ENCODE measurements around the gene DPM1.

DPM1 gene

DNA sequence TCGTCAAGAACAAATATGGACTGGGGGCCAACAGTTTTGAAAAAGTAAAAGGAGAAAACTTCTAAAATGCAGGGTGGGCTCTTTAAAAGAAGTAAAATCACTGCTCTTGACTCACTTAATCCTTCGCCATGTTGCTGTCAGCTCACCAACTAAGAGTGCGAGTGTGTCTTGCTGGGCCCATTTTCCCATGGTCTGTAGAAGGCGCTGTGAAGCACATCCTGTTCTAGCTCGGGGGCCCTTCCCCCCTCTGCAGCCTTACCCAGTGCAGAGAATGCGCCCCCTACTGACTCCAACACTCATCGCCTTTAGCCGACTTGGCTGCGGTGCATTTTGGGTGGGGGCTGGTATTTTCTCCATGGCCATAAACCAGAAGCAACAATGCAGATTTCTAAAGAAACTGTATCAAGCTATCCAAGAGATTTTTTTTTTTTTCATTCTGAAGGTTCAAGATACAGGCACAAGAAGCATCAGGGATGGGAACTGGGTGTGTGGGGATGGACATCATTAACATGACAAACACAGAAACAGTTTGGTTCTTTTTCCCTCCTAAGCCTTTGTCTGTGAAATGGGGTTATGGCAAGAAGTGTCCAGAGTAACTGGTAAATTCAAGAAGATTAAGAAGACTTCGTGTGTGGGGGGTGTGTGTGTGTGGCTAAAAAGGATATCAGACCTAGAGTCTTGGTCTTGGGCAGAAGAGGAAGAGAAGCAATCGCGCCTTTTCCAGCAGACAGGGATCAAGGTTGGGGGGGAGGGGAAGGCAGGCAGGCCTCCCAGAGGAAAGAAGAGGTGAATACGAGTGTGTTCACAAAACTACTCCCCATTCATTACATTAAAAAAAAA is 28.8 kb downstream of the DPM1 start:
- peak; percentile 97 for DNase-seq

DNA sequence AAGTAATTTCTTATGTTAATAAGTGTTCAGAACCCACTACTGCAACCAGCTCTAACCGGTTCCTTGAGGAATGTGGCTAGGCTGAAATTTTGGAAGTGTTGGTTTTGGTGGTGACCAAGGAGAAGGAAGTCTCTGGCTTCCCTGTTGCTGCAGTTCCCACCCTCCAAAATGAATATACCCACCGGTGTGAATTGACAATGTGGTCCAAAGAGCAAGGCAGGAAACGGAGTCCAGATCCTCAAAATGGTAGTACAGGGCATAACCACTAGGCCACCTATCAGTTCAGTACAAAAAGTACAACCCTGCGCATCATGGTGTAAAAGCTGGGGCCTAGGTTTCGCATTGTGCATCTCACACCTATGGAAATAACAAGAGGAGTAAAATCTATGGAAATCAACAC is 29.9 kb downstream of the DPM1 start:
- DNase-seq: no peak

DNA sequence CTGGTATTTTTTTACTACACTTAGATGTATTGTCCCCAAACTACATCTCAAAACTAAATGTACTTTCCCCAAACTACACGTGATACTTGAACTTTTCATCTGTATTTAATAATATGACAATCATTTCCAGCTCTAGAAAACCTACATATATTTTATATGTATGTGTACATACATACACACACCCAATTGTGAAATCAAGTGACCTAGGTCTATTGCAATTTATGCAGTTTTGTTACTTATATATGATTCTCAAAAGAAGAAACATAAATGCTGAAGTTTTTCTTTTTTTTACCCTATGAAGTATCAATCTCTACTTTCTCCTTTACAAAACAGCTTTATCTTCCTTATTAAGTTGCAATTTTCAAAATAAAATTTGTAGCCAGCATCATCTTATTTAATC is 31.8 kb downstream of the DPM1 start:
- DNase-seq: no peak

DNA sequence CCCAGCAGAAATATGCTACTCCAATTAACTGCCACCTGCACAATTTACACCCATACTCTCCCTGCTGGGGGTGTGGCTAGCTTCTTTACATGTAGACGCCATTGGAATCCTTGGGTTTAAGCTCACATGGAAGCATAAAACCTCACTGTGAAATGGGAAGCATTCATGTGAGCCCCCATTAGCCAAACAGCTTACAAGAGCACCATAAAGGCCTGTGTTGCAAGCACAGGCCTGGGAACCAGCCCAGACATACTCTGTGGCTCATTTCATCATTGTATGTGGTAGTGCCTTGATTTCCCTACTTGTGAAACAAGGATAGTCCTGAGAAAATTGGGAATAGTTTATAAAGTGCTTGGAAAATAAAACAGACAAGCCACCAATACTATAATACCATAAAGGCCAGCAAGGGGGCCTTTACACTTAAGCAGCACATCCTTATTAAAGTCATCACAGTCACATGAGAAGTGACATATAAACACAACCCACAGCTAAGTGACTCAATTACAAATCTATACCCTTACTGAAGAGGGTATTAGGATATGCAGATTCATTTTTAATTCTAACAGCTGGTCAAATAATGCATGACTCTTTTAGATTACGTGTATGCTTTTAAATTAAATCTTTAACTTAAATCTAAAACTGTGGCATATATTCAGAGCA is 33.9 kb downstream of the DPM1 start:
- DNase-seq: no peak

DNA sequence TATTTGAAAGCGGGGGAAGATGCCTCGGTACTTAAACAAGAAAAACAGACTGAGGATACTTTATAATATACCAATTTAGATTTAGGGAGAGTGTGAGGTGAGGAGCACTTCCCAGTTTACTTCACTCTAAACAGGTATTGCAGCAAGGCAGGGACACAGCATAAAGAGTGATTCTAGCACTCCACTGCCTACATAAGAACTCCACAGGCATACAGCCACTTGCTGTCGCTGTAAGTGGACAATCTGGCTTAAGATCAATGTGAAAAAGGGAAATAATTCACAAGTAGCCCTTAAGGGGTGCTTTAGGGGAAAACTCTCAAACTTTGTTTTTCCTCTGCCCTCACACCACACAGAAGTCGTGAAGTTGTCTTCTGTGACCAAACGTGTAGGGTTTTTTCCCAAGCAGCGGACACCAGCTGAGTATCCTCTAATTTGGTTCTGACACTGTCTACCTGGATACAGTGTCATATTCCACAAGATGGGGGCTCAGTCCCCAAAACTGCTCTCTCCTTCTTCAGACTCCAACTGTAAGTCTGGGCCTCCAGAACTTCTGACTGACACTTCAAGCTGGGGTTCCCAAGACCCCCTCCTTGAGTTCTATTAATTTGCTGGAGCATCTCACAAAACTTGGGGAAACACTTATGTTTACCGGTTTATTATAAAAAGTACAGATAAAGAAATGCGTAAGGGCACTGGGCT is 36.4 kb downstream of the DPM1 start:
- DNase-seq: no peak

DNA sequence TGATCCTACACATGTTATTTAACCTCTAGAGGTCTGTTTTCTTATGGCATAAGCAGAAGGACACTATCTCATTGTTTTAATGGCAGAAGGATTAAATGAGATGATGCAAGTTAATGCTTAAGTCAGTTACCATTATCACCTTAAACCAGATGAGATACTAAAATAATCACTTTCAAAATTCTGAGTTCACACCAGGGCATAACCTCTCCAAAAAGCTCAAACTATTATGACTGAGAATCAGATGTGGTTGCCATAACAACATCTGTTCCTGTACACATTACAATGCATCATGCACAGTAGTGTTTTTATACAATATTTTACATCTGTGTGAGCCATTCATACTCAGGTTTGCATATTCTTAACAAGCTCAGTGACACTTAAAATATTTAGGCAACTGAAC is 37.3 kb downstream of the DPM1 start:
- DNase-seq: peak; percentile 49

DNA sequence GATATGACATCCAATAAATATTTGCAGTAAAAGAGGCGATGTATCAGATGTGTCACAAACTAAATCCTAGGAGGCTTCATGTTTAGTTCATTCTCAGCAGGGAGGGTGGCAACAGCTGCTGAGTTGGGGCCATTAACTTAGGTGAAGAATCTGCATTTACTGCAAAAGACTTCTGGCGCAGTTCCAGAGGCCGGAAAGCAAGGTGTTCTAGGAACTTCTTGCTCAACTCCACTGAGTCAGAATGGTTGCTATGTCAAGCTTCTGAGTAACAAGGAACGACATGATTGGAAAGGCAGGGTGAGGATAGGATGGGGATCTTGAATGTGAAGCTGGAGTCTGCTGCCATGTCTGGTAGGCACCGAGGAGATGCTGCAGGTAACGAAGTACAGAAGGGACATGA is 38.8 kb downstream of the DPM1 start:
- DNase-seq: peak; percentile 81

DNA sequence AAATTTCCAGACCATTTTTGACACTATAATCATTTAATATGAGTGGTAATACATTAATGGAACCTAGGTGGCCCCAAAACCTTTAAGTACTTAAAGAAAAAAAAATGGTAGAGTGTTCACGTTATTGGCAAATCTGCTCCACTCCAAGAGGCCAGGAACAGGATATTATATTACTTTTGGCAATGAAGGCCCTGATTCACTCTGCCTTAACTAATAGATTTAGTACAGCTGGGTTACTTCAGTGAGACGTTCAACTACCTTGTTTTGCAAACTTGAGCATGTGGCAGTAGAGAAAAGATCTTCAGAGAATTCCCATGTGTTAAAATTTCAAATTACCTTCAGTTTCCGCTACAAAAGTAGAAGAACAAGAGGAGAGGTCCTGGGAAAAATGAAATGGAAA is 39.9 kb downstream of the DPM1 start:
- DNase-seq: peak; percentile 78

DNA sequence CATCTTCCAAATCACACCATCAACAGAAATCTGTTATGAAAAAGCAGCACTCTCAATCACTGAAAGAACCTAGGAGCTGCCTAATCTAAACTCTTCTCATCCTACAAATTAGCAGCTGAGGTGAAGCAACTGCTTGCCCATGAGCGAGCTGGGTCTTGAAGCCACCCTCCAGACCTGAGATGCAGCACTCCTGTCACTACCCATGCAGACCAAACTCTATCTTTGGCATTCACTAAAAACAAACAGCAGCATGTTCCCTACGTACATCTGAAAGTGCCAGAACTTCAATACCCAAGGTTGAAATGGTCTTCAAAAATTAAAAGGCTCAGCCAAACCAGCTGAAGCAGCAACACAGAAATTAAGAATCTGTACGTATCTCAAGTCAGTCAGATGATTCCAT is 41.4 kb downstream of the DPM1 start:
- no peak for DNase-seq

DNA sequence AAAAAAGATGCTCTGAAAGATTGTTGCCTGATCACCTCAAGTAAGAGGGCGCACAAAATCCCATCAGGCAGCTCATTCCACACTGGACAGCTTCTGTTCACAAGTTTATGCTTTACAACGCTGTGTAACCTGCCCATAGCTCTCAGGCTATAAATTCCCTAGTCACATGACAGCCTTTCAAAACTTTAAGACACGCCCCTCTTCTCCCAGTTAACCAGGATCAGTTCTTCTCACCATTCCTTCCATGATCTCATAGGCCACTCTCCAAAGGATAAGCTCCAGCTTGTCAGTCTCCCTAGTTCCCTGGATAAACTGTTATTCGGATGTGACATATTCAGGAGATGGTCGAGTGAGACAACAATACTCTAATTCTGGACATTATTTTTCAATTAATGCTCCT is 42.1 kb downstream of the DPM1 start:
- DNase-seq: peak; percentile 75

DNA sequence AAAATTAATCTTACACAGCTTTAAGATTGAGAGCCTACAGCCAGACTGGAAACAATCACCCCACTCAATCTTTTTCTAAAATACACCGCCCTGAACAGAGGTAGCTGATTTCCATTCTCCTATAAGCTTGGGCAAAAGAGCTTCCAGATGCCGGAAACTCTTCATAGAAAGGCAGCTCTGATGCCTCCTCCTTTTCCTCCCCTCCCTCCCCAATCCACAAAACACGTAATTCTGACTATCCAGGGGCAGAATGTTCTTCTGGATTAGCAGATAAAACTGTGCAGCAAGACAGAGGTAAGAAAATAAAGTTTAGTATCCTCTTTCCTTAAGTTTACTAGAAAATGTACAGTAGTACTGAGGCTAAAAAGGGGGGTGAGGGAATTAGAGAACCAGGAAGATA is 42.9 kb downstream of the DPM1 start:
- DNase-seq: peak; percentile 67

DNA sequence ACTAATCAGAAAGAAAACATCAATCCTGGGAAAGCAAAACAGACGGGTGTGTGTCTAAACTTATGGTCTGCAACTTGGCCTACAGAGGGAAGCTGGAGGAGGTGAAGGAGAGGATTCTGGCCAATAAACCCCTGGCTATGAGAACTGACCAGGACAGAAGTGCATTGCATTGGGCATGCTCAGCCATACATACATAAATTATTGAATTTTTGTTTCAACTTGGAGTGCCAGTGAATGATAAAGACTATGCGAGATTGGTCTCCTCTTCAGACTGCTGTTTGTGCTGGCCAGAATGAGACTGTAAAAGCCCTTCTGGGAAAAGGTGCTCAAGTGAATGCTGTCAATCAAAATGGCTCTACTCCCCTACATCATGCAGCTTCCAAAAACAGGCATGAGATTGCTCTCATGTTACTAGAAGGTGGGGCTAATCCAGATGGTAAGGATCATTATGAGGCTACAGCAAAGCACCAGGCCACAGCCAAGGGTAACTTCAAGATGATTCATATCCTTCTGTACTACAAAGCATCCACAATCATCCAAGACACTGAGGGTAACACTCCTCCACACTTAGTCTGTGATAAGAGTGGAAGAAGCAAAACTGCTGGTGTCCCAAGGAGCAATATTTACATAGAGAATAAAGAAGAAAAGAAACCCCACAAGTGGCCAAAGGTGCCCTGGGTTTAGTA is 44.5 kb downstream of the DPM1 start:
- peak; percentile 94 for DNase-seq

DNA sequence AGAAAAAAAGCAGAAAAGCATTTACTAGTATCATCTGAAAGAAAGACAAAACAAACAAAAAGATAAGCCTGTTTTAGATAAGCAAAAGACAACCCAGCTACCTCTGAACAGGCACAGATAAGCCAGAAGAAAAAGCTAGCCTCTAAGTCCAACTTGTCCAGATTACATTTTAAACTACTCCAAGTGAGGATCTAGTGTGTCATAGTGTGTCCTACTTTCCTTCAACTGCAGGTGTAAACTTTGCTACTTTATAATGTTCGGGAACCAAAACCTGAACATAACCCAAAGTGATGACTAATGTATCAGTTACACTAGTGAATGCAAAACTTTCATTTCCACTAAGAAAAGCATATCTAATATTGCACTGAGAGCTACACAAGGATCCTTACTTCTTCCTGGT is 46.6 kb downstream of the DPM1 start:
- no peak for DNase-seq

DNA sequence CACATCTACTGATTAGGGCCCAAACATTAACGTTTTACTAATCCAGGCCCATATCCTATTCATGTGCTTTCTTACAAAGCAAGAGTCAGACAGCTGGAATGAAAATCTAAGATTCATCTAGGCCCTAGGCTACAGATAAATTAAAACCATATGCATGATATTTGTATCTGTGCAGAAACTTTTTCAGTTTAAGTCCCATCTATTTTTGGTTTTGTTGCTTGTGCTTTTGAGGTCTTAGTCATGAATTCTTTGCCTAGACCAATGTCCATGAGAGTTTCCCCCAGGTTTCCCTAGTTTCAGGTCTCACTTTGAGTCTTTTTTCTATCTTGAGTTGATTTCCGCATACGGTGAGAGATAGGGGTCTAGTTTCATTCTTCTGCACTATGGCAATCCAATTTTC is 47.3 kb downstream of the DPM1 start:
- DNase-seq: peak; percentile 81

DNA sequence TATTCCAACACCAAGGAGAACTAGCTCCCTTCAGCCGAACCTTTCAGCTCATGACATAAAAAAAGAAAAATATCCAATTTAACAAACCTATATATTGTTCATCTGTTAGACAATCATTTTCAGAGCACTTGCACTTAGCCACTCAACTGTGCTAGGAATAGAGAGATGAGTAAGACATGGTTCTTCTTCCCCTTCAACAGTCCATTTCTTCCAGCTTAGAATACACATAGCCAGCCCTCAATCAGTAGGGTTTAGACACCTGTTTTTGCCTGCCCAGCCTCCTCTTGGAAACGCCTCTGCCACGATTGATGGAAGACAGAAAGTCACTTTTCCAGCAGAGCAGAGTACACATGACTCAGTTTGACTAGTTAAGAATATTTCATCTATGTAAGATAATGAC is 48.9 kb downstream of the DPM1 start:
- no peak for DNase-seq

DNA sequence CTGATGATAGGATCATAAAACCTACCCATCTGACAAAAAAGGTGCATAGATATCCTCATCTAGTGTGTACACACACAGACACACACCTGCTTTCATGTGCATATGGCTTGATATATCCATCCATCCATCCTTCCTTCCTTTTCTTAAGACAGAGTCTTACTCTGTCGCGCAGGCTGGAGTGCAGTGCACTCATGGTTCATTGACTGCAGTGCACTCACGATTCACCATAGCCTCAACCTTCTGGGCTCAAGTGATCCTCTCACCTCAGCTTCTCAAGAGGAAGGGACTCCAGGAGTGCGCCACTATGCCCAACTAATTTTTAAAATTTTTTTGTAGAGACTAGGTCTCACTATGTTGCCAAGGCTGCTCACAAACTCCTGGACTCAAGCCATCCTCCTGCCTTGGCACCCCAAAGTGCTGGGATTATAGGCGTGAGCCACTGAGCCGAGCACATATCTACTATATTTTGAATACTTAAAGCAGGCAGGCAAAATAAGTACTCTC is 54.2 kb downstream of the DPM1 start:
- DNase-seq: no peak

DNA sequence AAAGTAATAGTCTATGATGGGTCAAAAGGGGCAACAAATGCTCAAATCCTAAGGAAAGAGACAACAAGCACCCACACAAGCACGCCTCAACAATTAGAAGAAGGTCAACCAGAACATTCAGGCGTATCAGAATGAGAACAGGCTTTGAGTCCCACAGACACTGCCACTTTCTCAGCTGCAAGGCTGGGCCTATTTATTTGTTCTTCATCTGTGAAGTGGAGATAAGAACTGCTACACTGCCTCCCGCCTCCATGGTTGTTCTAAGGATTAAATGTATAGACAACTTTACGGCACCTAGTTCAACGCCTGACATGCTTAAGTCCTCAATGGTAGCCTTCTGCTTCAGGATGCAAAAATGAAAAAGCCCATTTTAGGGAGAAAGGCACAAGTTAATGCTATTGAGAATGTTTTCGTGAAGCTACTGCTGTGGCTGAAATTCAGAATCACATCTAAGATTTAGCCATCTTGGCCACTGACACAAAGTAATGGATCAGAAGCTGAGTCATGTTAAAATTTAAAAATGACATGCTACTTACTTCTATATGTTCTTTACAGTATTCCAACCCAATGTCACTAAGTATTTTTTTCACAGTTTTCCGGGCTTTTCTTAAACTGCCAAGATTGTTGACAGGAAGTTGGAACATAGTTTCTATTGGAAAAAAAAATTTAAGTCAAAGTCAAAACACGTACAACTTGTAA is 54.8 kb downstream of the DPM1 start:
- no peak for DNase-seq

DNA sequence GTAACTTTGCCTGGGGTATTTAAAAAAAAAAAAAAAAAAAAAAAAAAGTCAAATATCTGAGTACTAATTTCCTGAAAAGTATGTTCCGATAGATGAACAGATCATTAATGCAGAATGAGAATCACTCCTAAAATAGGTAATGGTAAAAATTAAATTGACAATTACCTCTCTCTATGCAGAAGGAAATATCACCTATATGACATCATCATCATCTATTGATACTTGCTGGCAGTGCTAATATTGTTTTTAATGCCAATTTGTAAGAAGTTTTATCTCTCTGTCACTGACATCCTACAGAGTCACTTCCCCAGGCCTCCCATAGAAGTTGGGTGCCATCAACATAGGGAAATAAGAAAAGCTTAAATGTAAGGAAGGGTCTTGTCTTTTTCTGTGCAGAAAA is 57.0 kb downstream of the DPM1 start:
- no peak for DNase-seq

DNA sequence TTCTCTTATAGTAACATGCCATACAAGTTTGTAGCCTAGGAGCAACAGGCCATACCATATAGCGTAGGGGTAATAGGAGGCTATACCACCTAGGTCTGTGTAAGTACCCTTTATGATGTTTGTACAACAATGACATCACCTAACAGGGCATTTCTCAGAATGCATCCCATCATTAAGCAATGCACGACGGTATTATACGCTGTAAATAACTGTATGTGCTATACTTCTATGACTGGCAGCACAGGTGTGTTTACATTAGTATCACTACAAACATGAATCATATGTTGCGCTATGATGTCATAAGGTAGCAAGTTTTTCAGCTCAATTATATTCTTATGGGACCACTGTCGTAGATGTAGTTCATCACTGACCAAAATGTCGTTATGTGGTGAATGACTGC is 58.1 kb downstream of the DPM1 start:
- no peak for DNase-seq

DNA sequence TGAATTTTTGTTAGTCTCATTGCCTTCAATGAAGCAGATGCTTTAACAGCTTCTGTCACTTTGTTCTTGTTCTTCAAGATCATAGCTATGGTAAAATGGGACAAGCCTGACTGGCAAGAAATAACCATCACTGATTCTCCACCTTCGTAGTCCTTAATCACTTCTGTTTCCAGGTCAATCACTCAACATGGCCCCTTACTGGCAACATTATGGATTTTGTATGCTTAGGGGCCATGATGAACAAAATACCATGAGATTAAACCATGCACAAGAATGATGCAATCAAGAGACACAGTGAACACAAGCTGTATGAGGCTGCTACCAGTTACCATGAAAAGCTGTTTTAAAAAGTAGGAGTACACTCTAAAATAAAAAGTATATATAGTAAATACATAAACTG is 59.9 kb downstream of the DPM1 start:
- DNase-seq: no peak

DNA sequence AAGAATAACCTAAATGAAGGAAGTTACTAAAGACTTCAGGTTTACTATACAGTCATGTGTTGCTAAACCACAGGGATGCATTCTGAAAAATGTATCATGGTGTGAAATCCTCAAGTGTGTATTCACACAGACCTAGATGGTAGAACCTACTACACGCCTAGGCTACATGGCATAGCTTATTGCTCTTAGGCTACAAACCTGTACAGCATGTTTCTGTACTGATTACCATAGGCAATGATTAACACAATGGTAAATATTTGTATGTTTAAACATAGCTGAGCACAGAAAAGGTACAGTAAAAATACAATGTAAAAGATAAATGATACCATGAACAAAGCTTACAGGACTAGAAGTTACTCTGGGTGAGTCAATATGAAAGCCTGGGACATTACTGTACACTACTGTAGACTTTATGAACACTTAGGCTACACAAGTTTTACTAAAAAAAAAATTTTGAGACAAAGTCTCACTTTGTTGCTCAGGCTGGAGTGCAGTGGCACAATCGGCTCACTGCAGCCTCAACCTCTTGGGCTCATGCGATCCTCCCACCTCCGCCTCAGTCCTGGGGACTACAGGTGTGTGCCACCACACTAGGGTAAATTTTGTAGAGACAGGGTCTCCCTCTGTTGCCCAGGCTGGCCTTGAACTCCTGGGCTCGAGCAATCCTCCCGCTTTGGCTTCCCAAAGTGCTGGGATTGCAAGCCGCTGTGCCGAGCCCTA is 63.1 kb downstream of the DPM1 start:
- DNase-seq: no peak

DNA sequence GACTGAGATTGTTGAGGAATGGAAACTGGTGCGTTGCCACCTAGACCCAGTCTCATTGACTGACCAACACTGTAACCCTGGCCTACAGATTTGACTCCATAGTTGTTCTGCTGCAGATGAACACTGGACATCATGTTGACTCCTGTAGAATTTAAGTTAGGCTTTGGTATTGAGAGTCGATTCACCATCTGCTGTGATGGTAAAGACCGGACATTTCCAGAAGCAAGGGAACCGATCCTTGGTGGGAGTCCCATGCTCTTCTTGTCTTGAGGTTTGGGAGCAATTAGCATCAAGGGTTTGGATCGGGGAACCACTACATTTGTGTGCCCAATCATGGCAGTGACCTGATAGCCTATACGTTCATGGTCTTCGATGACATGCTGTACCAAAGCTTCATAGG is 64.7 kb downstream of the DPM1 start:
- DNase-seq: no peak
